ENCODE results near the gene HSFX3.
"Not testable (repeated sequence)": the region's sequence is repeated elsewhere in the genome, so short reads cannot be mapped to it uniquely, and the experiment has no call there.

Gene HSFX3

GRCh38 chrX:149569770-149570169 is 20.0 kb upstream of the HSFX3 start:
- Histone ChIP-seq H3K4me3 (ENCODE audit: low read depth, low read length) (no peak overlapping the region), H3K4me1 (ENCODE audit: control insufficient read depth, insufficient read depth, low read length) (0 out of 2 replicates have a peak, but pooled peaks cover 5% of the 10 kb centered on the region), H3K27me3 (ENCODE audit: control insufficient read depth, insufficient read depth, low read length) (no peaks in the 10 kb centered on the region), H3K9ac (ENCODE audit: low read depth, low read length) (no peak overlapping the region), H3K9me3 (ENCODE audit: control insufficient read depth, insufficient read depth, low read length) (peaks cover 7% of the 10 kb centered on the region; the same call in 1 of the 2 replicates), H3K27ac (ENCODE audit: low read depth, low read length) (no peak overlapping the region), H3K36me3 (ENCODE audit: control insufficient read depth, insufficient read depth, low read length) (no peaks in the 10 kb centered on the region)

GRCh38 chrX:149568701-149569296 is 19.1 kb upstream of the HSFX3 start:
- no peak overlapping the region for H3K4me3 ChIP-seq (ENCODE audit: low read depth, low read length)

GRCh38 chrX:149567621-149568417 is 18.1 kb upstream of the HSFX3 start:
- H3K4me1 ChIP-seq (ENCODE audit: control insufficient read depth, insufficient read depth, low read length) = 0 out of 2 replicates have a peak, but pooled peaks cover 5% of the 10 kb centered on the region
- H3K27ac ChIP-seq (ENCODE audit: low read depth, low read length) = no peak overlapping the region
- no peaks in the 10 kb centered on the region for H3K27me3 ChIP-seq (ENCODE audit: control insufficient read depth, insufficient read depth, low read length)
- no peaks in the 10 kb centered on the region for H3K36me3 ChIP-seq (ENCODE audit: control insufficient read depth, insufficient read depth, low read length)
- H3K4me3 ChIP-seq (ENCODE audit: low read depth, low read length) = no peak overlapping the region
- H3K9me3 ChIP-seq (ENCODE audit: control insufficient read depth, insufficient read depth, low read length) = peaks cover 17% of the 10 kb centered on the region
- no peak overlapping the region for H3K9ac ChIP-seq (ENCODE audit: low read depth, low read length)

More at GRCh38 chrX:149568701-149569296, 19.1 kb upstream of the HSFX3 start:
- Histone ChIP-seq H3K36me3 (ENCODE audit: control insufficient read depth, insufficient read depth, low read length) (no peaks in the 10 kb centered on the region), H3K9ac (ENCODE audit: low read depth, low read length) (no peak overlapping the region), H3K9me3 (ENCODE audit: control insufficient read depth, insufficient read depth, low read length) (peaks cover 8% of the 10 kb centered on the region; the same call in 1 of the 2 replicates), H3K27me3 (ENCODE audit: control insufficient read depth, insufficient read depth, low read length) (no peaks in the 10 kb centered on the region), H3K4me1 (ENCODE audit: control insufficient read depth, insufficient read depth, low read length) (0 out of 2 replicates have a peak, but pooled peaks cover 5% of the 10 kb centered on the region), H3K27ac (ENCODE audit: low read depth, low read length) (no peak overlapping the region)

- no peaks in the 10 kb centered on the region for H3K4me1 ChIP-seq (ENCODE audit: control insufficient read depth, insufficient read depth, low read length)
- no peaks in the 10 kb centered on the region for H3K27me3 ChIP-seq (ENCODE audit: control insufficient read depth, insufficient read depth, low read length)
- H3K27ac ChIP-seq (ENCODE audit: low read depth, low read length) = peak overlapping the region; percentile 73
- no peaks in the 10 kb centered on the region for H3K36me3 ChIP-seq (ENCODE audit: control insufficient read depth, insufficient read depth, low read length)
- no peak overlapping the region for H3K9ac ChIP-seq (ENCODE audit: low read depth, low read length)
- peaks cover 13% of the 10 kb centered on the region for H3K9me3 ChIP-seq (ENCODE audit: control insufficient read depth, insufficient read depth, low read length)
- H3K4me3 ChIP-seq (ENCODE audit: low read depth, low read length) = no peak overlapping the region
These were observed 13.6 kb upstream of the HSFX3 start for GRCh38 chrX:149563359-149563758.

GRCh38 chrX:149555251-149555650 is 5.5 kb upstream of the HSFX3 start:
- not testable (repeated sequence) for H3K27me3 ChIP-seq (ENCODE audit: control insufficient read depth, insufficient read depth, low read length); H3K36me3 ChIP-seq (ENCODE audit: control insufficient read depth, insufficient read depth, low read length); H3K4me1 ChIP-seq (ENCODE audit: control insufficient read depth, insufficient read depth, low read length); H3K9ac ChIP-seq (ENCODE audit: low read depth, low read length); H3K4me3 ChIP-seq (ENCODE audit: low read depth, low read length); H3K9me3 ChIP-seq (ENCODE audit: control insufficient read depth, insufficient read depth, low read length); H3K27ac ChIP-seq (ENCODE audit: low read depth, low read length)

GRCh38 chrX:149551939-149552248 is 2.2 kb upstream of the HSFX3 start:
- H3K9me3 ChIP-seq (ENCODE audit: control insufficient read depth, insufficient read depth, low read length) = not testable (repeated sequence)

GRCh38 chrX:149551245-149551938 is 1.7 kb upstream of the HSFX3 start:
- not testable (repeated sequence) for H3K27me3 ChIP-seq (ENCODE audit: control insufficient read depth, insufficient read depth, low read length); H3K36me3 ChIP-seq (ENCODE audit: control insufficient read depth, insufficient read depth, low read length); H3K9ac ChIP-seq (ENCODE audit: low read depth, low read length); H3K4me1 ChIP-seq (ENCODE audit: control insufficient read depth, insufficient read depth, low read length); H3K9me3 ChIP-seq (ENCODE audit: control insufficient read depth, insufficient read depth, low read length); H3K27ac ChIP-seq (ENCODE audit: low read depth, low read length); H3K4me3 ChIP-seq (ENCODE audit: low read depth, low read length)

More at GRCh38 chrX:149551939-149552248, 2.2 kb upstream of the HSFX3 start:
- H3K27ac ChIP-seq (ENCODE audit: low read depth, low read length); H3K36me3 ChIP-seq (ENCODE audit: control insufficient read depth, insufficient read depth, low read length); H3K9ac ChIP-seq (ENCODE audit: low read depth, low read length); H3K4me3 ChIP-seq (ENCODE audit: low read depth, low read length); H3K27me3 ChIP-seq (ENCODE audit: control insufficient read depth, insufficient read depth, low read length); H3K4me1 ChIP-seq (ENCODE audit: control insufficient read depth, insufficient read depth, low read length): not testable (repeated sequence)

GRCh38 chrX:149550454-149550853 is 730 bp upstream of the HSFX3 start:
- not testable (repeated sequence) for H3K9ac ChIP-seq (ENCODE audit: low read depth, low read length); H3K27me3 ChIP-seq (ENCODE audit: control insufficient read depth, insufficient read depth, low read length); H3K4me1 ChIP-seq (ENCODE audit: control insufficient read depth, insufficient read depth, low read length); H3K36me3 ChIP-seq (ENCODE audit: control insufficient read depth, insufficient read depth, low read length); H3K27ac ChIP-seq (ENCODE audit: low read depth, low read length); H3K9me3 ChIP-seq (ENCODE audit: control insufficient read depth, insufficient read depth, low read length); H3K4me3 ChIP-seq (ENCODE audit: low read depth, low read length)

- H3K9me3 ChIP-seq (ENCODE audit: control insufficient read depth, insufficient read depth, low read length); H3K4me3 ChIP-seq (ENCODE audit: low read depth, low read length); H3K27me3 ChIP-seq (ENCODE audit: control insufficient read depth, insufficient read depth, low read length); H3K9ac ChIP-seq (ENCODE audit: low read depth, low read length); H3K27ac ChIP-seq (ENCODE audit: low read depth, low read length); H3K36me3 ChIP-seq (ENCODE audit: control insufficient read depth, insufficient read depth, low read length); H3K4me1 ChIP-seq (ENCODE audit: control insufficient read depth, insufficient read depth, low read length): not testable (repeated sequence)
These were observed 1.9 kb downstream of the HSFX3 start for GRCh38 chrX:149547782-149548181.

- H3K36me3 ChIP-seq (ENCODE audit: control insufficient read depth, insufficient read depth, low read length); H3K9ac ChIP-seq (ENCODE audit: low read depth, low read length); H3K4me1 ChIP-seq (ENCODE audit: control insufficient read depth, insufficient read depth, low read length); H3K27ac ChIP-seq (ENCODE audit: low read depth, low read length); H3K9me3 ChIP-seq (ENCODE audit: control insufficient read depth, insufficient read depth, low read length); H3K4me3 ChIP-seq (ENCODE audit: low read depth, low read length); H3K27me3 ChIP-seq (ENCODE audit: control insufficient read depth, insufficient read depth, low read length): not testable (repeated sequence)
These were observed 2.8 kb downstream of the HSFX3 start for GRCh38 chrX:149546962-149547361.
